HCT116 (cell line): ENCODE data around the gene CEP19. TPM values are rescaled to one million over a fixed set of nuclear protein-coding genes. Genes with fewer than 3 reads are reported as not detected.
A peak's percentile ranks its signal among the peaks of the same experiment; 100 is the strongest.

ENCODE experiments used
- ATAC-seq: fragments of 200-7000 bp; cut with Tn5 transposase; 2 replicates; pipeline ENCODE4 v1.9.1; 2020; ENCODE audit warnings: mild to moderate bottlenecking, moderate library complexity
- BruUV-seq: library from RNA; stranded (reverse); fragments of 400-500 nt; replicated peaks from 2 replicates; lab custom pipeline; 2021; lab: Mats Ljungman, UMichigan
- CTCF ChIA-PET: fragments of 300-600 bp; sonication (Branson Sonifier 250); formaldehyde crosslinking; loops from one replicate; lab custom pipeline; 2021; ENCODE audit warnings: antibody characterized with exemption; lab: Charles Lee
- POLR2A ChIA-PET: fragments of 300-600, 350-600 bp; sonication (Branson Sonifier 250); formaldehyde crosslinking; loops from one replicate; lab custom pipeline; 2021; ENCODE audit warnings: antibody characterized with exemption; lab: Charles Lee
- RAD21 ChIA-PET, 2 experiments: fragments of 300-600 bp; sonication (Branson Sonifier 250); formaldehyde crosslinking; loops; one replicate each; lab custom pipeline; 2023; ENCODE audit warnings: low total read pairs in 2 of 2; ENCODE audit not compliant: uncharacterized antibody in 2 of 2, unreplicated experiment in 2 of 2, low non-redundant PET in 1 of 2; lab: Charles Lee
- DNase-seq: peaks from one replicate; pipeline ENCODE4 v3.0.0-alpha.2; 2010; ENCODE audit warnings: low read depth, low spot score
- H2AFZ ChIP-seq: fragments of 200-600 bp; shearing (Covaris generic), sonication (generic); 2 replicates; pipeline ENCODE4 v1.6.1; 2017; ENCODE audit warnings: low read depth, mixed run types, mixed read lengths, antibody characterized with exemption, low read length; ENCODE audit not compliant: poor library complexity, severe bottlenecking
- H3K27ac ChIP-seq: 2 replicates; pipeline ENCODE4 v1.5.1; 2012; ENCODE audit warnings: low read depth, low read length
- H3K27me3 ChIP-seq: fragments of 200-600 bp; sonication (generic); 2 replicates; pipeline ENCODE4 v1.6.1; 2016; ENCODE audit warnings: mixed run types, low read length, mixed read lengths; ENCODE audit not compliant: insufficient read depth
- H3K36me3 ChIP-seq, 2 experiments: fragments of 200-500 bp in 1 of 2; fragments of 200-600 bp in 1 of 2; sonication (Bioruptor generic) in 1 of 2; sonication (generic) in 1 of 2; 2 replicates each; pipeline versions ENCODE4 v1.5.1 to v1.6.1; 2014 to 2016; ENCODE audit warnings: low read length in 2 of 2, inconsistent platforms in 1 of 2, mixed read lengths in 1 of 2, mixed run types in 1 of 2; ENCODE audit not compliant: insufficient read depth in 2 of 2, control insufficient read depth in 1 of 2
- H3K4me1 ChIP-seq, 2 experiments: fragments of 200-600 bp in 1 of 2; sonication (generic) in 1 of 2; 2 replicates each; pipeline versions ENCODE4 v1.5.1 to v1.6.1; 2012 to 2017; ENCODE audit warnings: low read length in 2 of 2, inconsistent platforms in 1 of 2, mild to moderate bottlenecking in 1 of 2, mixed read lengths in 1 of 2, mixed run types in 1 of 2, moderate library complexity in 1 of 2; ENCODE audit not compliant: insufficient read depth in 2 of 2, control insufficient read depth in 1 of 2
- H3K4me2 ChIP-seq: fragments of 200-600 bp; sonication (generic); 2 replicates; pipeline ENCODE4 v1.6.1; 2017; ENCODE audit warnings: mixed run types, low read length, mixed read lengths
- H3K4me3 ChIP-seq, 2 experiments: fragments of 200-600 bp in 1 of 2; sonication (generic) in 1 of 2; replicated peaks in 1 of 2; 2 replicates each; pipeline ENCODE4 v1.5.1; 2011 to 2016; ENCODE audit warnings: low read length in 2 of 2, control low read depth in 1 of 2, low read depth in 1 of 2, mild to moderate bottlenecking in 1 of 2, mixed read lengths in 1 of 2, mixed run types in 1 of 2
- H3K79me2 ChIP-seq: fragments of 200-600 bp; sonication (generic); 2 replicates; pipeline ENCODE4 v1.6.1; 2017; ENCODE audit warnings: mild to moderate bottlenecking, mixed run types, low read length, moderate library complexity, mixed read lengths; ENCODE audit not compliant: insufficient read depth
- H3K9ac ChIP-seq: fragments of 200-600 bp; sonication (generic); 2 replicates; pipeline ENCODE4 v1.6.1; 2016; ENCODE audit warnings: low read length, mixed read lengths
- H3K9me2 ChIP-seq: fragments of 200-600 bp; sonication (generic), shearing (Covaris generic); 2 replicates; pipeline ENCODE4 v1.6.1; 2017; ENCODE audit warnings: mixed run types, mild to moderate bottlenecking, moderate library complexity; ENCODE audit not compliant: insufficient read depth
- H3K9me3 ChIP-seq, 2 experiments: fragments of 200-500 bp in 1 of 2; fragments of 200-600 bp in 1 of 2; sonication (Bioruptor generic) in 1 of 2; sonication (generic) in 1 of 2; 2 replicates each; pipeline ENCODE4 v1.6.1; 2014 to 2017; ENCODE audit warnings: low read length in 2 of 2, mixed read lengths in 2 of 2, inconsistent platforms in 1 of 2, low read depth in 1 of 2, mild to moderate bottlenecking in 1 of 2, mixed run types in 1 of 2, moderate library complexity in 1 of 2; ENCODE audit not compliant: control insufficient read depth in 1 of 2, insufficient read depth in 1 of 2
- H4K20me1 ChIP-seq: fragments of 200-600 bp; sonication (generic), shearing (Covaris generic); 2 replicates; pipeline ENCODE4 v1.6.1; 2017; ENCODE audit warnings: mixed run types, mild to moderate bottlenecking, moderate library complexity; ENCODE audit not compliant: insufficient read depth
- SP1 ChIP-seq: IDR thresholded peaks from 2 replicates; pipeline ENCODE4 v1.6.1; 2012; ENCODE audit warnings: low read depth
- SRF ChIP-seq: IDR thresholded peaks from 2 replicates; pipeline ENCODE4 v1.6.1; 2012; ENCODE audit warnings: low read depth
- YY1 ChIP-seq: IDR thresholded peaks from 2 replicates; pipeline ENCODE4 v1.6.1; 2011; ENCODE audit warnings: low read length, low read depth, moderate library complexity, mild to moderate bottlenecking; ENCODE audit not compliant: insufficient replicate concordance; ENCODE audit errors: extremely low read depth
- ZFX ChIP-seq: fragments of 450-650 bp; IDR thresholded peaks from 2 replicates; pipeline ENCODE4 v1.6.1; 2017
- ZNF274 ChIP-seq: fragments of 200-500 bp; sonication (Bioruptor generic); IDR thresholded peaks from 2 replicates; pipeline ENCODE4 v1.6.1; 2014; ENCODE audit warnings: mild to moderate bottlenecking, low read depth, low read length, inconsistent platforms
- intact Hi-C: fragments of 100-400 bp; cut with micrococcal nuclease; formaldehyde crosslinking; loops from 2 replicates; pipeline ENCODE4 v1.10.0; 2022
- total RNA-seq: library from RNA; stranded (reverse); gene quantifications from one replicate; pipeline ENCODE4 v1.2.1, GENCODE V29; 2021; ENCODE audit not compliant: unreplicated experiment
- TF ChIP-seq, protein P1 (sequence below), 3 experiments: fragments of 200-600 bp in 1 of 3; sonication (generic) in 1 of 3; IDR thresholded peaks in 2 of 3; conservative IDR thresholded peaks in 1 of 3; 2 replicates each; pipeline ENCODE4 v1.5.1; 2012 to 2017; ENCODE audit warnings: low read depth in 2 of 3, low read length in 2 of 3, antibody characterized with exemption in 1 of 3, borderline replicate concordance in 1 of 3, control low read depth in 1 of 3, mild to moderate bottlenecking in 1 of 3, mixed read lengths in 1 of 3, mixed run types in 1 of 3, moderate library complexity in 1 of 3; ENCODE audit not compliant: insufficient read depth in 1 of 3
- TF ChIP-seq, protein P2 (sequence below): IDR thresholded peaks from 2 replicates; pipeline ENCODE4 v1.6.1; 2012; ENCODE audit warnings: low read depth

The CEP19 gene
- total RNA-seq, 1 experiment from 2014 or later: 2.7 TPM

DNA sequence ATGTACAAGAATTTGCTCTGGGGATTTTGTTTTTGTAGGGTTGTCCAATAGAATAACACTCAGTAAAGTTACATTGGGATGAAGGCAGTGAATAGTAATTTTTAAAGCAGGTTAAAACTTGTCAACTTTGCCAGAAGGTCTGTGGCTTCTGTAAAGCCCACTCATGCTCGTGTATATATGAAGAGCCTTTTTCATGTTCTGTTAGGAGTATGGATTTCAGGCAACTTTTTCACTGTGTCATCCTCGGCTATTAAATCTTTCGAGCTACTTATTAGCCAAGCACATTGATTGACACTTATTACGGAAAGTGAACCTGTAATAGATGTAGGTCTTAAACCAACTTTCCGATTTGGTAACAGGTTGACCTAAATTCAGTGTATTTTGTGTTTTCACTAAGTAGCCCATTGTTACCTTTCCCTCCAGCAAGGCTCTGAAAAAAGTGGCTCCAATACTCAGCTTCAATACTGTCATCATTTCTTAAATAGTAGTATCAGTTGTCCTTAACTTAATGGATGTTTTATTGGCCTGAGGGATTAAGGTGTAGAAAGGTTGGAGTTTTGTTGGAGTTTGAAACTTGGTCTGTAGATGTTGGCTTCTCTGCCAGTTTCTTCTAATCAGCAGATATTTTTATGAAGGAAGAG lies 29.3 kb upstream of the CEP19 start:
- ChIA-PET RAD21 (interaction anchor here in 1 of 2 experiments (0.6 kb wide), 1 partner anchor 137 kb away, joined by 6 read pairs; no protein-coding TSS in a partner anchor), POLR2A (no interaction called here), CTCF (no interaction called here)
- Histone ChIP-seq H3K9me2 (no peaks in the 10 kb centered on the region), H2AFZ (no peak overlapping the region), H3K9ac (peak overlapping the region; percentile 97), H3K4me2 (peak overlapping the region; percentile 87), H3K27ac (no peak overlapping the region), H3K36me3 (peaks cover 0 to 4% of the 10 kb centered on the region in 2 experiments; a peak in 1 of 4 replicates), H3K79me2 (peaks cover 66% of the 10 kb centered on the region), H3K4me1 (peaks cover 3 to 11% of the 10 kb centered on the region in 2 experiments; a peak in 3 of 4 replicates), H4K20me1 (peaks cover 6% of the 10 kb centered on the region; the same call in 1 of the 2 replicates), H3K27me3 (no peaks in the 10 kb centered on the region), H3K9me3 (no peaks in the 10 kb centered on the region), H3K4me3 (peak overlapping the region; percentile 62 to 100)
- ATAC-seq (no peak), DNase-seq (no peak)
- TF ChIP-seq, protein P1, sequence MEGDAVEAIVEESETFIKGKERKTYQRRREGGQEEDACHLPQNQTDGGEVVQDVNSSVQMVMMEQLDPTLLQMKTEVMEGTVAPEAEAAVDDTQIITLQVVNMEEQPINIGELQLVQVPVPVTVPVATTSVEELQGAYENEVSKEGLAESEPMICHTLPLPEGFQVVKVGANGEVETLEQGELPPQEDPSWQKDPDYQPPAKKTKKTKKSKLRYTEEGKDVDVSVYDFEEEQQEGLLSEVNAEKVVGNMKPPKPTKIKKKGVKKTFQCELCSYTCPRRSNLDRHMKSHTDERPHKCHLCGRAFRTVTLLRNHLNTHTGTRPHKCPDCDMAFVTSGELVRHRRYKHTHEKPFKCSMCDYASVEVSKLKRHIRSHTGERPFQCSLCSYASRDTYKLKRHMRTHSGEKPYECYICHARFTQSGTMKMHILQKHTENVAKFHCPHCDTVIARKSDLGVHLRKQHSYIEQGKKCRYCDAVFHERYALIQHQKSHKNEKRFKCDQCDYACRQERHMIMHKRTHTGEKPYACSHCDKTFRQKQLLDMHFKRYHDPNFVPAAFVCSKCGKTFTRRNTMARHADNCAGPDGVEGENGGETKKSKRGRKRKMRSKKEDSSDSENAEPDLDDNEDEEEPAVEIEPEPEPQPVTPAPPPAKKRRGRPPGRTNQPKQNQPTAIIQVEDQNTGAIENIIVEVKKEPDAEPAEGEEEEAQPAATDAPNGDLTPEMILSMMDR (IDR thresholded peaks at IDR 0.05 in 2 of 3, conservative IDR thresholded peaks at IDR 0.05 in 1 of 3; ENCODE audit: borderline replicate concordance in 1 of 3, insufficient read depth in 1 of 3, low read depth in 2 of 3, low read length in 2 of 3): no peak
- TF ChIP-seq SRF (no peak), SP1 (no peak), ZFX (no peak), ZNF274 (no peak), YY1 (no peak)
- TF ChIP-seq, protein P2, sequence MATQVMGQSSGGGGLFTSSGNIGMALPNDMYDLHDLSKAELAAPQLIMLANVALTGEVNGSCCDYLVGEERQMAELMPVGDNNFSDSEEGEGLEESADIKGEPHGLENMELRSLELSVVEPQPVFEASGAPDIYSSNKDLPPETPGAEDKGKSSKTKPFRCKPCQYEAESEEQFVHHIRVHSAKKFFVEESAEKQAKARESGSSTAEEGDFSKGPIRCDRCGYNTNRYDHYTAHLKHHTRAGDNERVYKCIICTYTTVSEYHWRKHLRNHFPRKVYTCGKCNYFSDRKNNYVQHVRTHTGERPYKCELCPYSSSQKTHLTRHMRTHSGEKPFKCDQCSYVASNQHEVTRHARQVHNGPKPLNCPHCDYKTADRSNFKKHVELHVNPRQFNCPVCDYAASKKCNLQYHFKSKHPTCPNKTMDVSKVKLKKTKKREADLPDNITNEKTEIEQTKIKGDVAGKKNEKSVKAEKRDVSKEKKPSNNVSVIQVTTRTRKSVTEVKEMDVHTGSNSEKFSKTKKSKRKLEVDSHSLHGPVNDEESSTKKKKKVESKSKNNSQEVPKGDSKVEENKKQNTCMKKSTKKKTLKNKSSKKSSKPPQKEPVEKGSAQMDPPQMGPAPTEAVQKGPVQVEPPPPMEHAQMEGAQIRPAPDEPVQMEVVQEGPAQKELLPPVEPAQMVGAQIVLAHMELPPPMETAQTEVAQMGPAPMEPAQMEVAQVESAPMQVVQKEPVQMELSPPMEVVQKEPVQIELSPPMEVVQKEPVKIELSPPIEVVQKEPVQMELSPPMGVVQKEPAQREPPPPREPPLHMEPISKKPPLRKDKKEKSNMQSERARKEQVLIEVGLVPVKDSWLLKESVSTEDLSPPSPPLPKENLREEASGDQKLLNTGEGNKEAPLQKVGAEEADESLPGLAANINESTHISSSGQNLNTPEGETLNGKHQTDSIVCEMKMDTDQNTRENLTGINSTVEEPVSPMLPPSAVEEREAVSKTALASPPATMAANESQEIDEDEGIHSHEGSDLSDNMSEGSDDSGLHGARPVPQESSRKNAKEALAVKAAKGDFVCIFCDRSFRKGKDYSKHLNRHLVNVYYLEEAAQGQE: no peak
- intact Hi-C loops: no loop called here
- BruUV-seq: TSS peak; percentile 63
